GM18498 (cell line): Measurements from ENCODE around the gene PID1.
"Not testable (repeated sequence)": the region's sequence is repeated elsewhere in the genome, so short reads cannot be mapped to it uniquely, and the experiment has no call there.

Source experiments
- ATAC-seq: cut with Tn5 transposase; IDR thresholded peaks from one replicate; pipeline ENCODE4 v1.9.1; 2021; ENCODE audit warnings: mild to moderate bottlenecking, moderate library complexity; ENCODE audit not compliant: unreplicated experiment

Gene PID1

DNA sequence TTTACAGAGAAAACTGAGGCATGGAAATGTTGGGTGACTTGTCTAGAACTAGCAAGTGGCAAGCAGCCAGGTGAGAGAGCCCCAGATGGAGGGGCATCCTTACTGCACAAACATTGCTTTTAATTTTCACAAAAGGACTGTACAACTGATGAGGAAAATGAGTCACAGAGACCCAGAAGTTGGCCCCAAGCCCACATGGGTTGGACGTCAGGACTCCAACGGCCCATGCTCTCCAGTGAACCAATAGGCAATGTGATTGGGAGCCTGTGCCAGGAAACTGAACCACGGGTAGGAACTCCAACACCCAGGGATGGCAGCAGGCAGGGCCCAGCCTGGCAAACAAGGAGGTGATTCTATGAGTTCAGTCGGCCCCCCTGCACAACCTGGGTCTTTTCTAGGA is 50.8 kb downstream of the PID1 start:
- no peak for ATAC-seq

DNA sequence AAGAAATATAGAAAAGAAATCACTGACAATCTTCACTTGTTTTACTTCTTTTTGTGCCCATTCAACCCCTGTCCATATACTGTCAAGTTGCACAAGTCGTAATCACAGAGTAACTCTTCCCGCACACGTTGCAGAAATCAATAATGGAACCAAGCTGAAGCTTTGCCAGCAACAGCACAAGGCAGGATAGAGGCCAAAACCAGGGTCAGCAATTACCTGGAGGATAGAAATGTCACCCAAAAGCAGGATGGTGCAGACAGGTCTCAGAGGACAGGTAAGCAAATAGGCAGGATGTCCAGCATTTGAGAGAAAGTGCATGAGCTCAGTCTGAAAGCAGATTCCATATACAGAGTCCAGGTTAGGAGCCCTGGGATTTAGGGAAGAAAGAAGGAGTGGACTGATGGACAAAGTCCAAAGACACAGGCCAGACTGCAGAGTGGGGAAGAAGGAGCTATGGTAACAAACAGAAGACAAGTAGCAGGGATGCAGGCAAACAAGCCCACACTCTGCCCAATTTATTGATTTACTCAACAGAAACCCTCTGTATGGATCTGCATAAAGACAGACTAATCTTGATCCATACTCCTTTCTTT is 52.7 kb downstream of the PID1 start:
- ATAC-seq = no peak

DNA sequence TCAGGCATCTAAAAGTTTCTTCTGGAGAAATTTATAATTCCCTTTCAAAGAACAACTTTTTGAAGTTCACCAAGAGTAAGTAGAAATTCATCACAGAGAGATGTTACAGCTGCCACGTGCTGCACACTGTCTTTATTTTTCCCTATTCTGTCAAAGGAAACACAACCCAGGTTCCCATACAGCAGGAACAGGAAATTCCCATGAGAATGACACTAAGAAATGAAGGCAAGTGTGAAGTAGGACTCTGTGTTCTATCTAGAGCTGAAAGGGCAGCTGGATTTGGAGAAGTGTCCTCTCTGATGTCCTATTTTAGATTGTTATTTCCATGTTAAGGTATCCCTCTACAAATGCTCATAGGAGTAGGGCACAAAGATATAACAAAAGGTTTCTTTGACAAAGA is 58.8 kb downstream of the PID1 start:
- no peak for ATAC-seq

DNA sequence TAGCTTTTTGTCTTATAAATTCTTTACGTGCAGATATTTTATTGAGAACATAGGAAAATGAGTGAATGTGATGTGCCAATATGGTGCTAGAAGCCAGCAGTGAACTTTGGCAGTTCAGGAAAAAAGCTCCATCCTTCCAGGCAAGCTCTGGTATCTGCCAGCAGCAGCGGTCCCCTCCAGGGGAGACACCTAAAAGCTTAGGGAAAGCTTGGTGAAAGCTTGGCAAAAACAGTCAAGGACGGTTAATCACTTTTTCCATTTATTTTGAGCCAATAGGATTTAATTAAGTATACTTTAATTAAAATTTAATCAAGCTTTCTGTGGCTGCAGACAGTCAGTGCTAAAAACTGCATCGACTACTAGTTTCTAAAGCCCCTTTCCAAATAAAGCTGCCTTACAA is 60.4 kb downstream of the PID1 start:
- ATAC-seq = no peak

DNA sequence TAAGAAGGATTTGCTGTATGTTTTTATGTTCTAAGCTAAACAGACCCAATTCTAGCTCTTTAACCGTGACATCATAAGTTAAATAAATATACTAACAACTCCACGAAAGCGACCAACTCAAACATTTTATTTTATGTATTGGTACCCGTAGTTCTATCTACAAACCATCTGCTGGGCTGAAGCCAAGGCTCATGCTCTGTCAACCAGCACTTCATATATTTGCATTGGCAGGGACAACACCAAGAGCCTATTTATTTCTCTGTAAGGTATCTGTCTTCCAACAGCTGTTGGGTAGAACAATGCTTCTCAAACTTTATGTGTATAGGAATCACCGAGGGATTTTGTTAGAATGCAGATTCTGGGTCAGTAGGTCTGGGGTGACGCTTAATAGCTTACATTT is 64.5 kb downstream of the PID1 start:
- no peak for ATAC-seq

DNA sequence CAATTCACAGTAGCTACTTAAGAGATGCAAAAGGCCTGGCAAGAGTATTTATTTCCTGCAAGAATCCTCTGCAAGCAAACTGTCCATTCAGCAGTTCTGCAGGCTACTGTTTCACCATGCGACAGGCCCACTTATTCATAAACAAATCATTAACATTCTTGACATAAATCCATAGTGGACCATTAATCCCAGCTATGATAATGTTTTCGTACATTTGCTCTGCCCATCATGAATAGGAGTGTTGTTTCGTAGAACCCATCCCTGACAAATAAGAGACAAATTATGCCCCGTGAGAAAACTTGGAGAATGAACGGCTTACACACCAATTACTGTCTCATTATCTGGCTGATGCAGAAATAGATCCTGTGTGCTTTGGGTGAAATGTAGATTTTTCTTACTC is 65.4 kb downstream of the PID1 start:
- no peak for ATAC-seq

DNA sequence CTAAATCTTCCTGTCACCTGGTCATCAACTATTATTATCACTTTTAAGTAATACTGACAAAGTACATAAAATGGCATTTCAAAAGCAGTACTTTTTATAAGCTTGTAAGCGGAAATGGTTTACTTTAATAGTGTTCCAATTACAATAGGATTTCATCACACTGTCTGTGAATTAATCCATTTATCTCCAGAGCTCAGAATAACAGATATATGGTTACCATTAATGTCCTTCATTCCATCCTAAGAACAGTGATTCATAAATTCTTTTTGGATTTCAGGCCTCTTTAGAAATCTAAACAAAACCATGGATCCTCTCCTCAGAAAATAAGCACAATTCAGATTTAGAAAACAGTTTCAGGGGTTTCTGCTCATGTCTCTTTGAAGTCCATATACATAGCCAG is 68.4 kb downstream of the PID1 start:
- ATAC-seq = no peak

DNA sequence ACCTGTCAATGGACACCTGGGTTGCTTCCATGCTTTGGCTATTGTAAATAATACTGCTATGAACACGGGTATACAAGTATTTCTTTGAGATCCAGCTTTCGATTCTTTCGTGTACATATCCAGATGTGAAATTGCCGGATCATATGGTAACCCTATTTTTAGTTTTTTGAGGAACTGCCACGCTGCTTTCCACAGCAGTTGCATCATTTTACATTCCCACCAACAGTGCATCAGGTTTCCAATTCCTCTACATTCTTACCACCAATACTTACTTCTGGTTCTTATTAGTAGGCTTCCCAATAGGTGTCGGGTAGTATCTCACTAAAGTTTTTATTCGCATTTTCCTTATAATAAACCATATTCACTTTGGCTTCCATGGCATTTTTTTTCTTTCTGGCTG is 69.6 kb downstream of the PID1 start:
- no peak for ATAC-seq

DNA sequence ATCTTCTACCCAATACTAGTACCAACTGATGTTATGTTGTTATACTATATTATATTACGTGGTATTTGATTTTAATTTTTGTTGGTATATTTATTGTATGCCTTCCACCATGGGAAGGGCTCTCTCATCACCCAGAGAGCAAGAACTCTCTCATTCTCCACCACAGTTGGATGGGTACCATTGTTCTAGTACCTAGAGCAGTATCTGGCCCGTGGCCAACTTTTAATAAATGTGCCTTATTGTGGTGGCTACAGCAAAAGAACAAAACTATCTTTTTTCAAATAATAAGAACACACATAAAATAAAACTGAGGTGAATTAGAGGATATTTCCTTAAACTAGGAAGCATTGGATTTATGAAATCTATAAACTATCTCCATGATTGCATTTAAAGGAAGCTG is 71.8 kb downstream of the PID1 start:
- ATAC-seq = no peak

DNA sequence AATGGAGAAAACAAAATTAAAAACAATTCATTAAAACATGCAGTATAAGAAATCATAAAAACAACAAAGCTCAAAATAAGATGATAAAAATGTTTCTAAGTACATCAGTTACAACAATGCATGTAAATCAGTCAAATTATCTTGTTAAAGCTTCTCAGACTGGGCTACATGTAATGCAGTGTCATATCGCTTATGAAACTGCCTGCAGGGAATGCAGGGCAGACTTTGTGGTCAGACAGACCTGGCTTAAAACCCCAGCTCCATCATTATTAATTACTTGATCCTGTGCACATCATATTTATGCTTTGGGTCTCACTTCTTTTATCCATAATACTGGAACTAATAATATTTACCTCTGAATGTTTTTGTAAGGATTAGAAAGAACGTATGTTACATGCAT is 74.6 kb downstream of the PID1 start:
- no peak for ATAC-seq

DNA sequence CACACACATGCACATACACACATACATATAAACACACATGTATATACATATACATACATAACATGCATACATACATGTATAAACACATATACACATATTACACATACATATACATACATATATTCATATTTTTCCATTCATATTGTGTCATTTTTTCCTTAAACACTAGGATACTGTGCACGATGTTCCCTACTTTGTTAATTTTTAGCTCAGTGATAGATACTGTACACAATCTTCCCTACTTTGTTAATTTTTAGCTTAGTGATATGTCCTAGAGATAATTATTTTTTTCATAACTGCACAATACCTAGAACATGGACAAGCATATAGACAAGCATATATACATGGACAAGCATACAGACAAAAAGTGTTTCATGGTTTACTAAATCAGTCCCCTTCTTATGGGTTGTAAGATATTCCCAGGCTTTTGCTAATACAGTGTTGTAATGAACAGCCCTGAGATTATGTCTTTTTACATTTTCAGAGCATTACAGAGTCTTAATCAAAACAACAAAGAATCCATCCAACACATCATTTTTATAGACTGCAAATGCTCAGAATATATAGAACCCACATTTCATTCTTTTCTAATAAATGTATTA is 75.6 kb downstream of the PID1 start:
- no peak for ATAC-seq

DNA sequence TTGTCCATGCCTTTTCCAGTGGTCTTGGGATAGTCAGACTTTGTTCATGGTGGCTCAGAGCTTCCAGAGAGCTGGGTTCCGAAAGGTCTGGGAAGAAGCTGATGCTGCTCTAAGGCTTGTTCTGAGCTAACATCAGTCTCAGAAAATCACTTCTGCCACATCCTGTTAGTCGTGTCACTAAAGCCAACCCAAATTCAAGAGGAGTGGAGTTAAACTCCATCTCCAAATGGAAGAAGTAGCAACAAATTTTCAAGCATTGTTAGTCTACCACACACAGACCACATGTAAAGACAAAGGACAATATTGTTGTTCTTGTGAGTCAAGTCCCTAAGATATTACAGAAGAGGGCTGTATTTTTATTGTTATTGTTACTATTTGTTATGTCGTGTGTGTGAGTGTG is 77.8 kb downstream of the PID1 start:
- no peak for ATAC-seq

DNA sequence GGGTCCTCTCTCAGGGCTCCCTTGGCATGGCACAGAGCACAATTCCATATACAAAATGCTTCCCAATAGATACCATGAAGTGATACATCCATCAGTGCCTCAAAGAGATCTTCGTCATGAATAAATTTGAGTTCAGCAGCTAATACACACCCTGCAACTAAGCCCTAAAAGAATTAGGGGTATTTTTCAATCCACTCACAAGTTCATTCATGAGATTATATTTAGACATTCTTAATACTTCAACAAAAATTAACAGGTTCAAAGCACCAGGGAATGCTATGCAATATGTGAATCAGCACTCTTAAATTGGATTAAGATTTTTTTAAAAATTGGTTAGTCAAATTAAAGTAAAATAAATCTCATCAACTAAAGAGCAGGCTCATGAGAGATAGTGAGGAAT is 79.7 kb downstream of the PID1 start:
- ATAC-seq = no peak

DNA sequence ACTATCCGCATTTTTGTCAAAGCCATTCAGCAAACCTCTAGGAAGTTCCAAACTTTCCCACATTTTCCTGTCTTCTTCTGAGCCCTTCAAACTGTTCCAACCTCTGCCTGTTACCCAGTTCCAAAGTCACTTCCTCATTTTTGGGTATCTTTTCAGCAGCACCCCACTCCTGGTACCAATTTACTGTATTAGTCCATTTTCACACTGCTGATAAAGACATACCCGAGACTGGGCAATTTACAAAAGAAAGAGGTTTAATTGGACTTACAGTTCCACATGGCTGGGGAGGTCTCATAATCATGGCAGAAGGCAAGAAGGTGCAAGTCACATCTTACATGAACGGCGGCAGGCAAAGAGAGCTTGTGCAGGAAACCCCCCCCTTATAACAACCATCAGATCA is 84.0 kb downstream of the PID1 start:
- not testable (repeated sequence) for ATAC-seq

DNA sequence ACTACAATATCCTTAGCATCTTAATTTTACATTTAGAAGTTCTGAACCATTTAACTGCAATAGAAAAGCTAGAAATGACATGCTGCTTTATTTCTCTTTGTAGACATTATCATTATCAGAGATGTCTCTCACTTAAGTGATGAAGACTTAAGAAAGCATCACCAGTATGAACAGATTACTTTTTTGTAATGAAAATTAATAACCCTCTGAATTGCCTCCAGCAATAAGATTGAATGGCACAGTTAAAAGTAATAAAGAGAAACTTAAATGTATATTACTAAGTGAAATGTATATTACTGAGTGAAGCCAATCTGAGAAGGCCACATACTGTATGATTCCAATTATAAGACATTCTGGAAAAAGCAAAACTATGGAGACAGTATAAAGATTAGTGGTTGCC is 89.4 kb downstream of the PID1 start:
- no peak for ATAC-seq

DNA sequence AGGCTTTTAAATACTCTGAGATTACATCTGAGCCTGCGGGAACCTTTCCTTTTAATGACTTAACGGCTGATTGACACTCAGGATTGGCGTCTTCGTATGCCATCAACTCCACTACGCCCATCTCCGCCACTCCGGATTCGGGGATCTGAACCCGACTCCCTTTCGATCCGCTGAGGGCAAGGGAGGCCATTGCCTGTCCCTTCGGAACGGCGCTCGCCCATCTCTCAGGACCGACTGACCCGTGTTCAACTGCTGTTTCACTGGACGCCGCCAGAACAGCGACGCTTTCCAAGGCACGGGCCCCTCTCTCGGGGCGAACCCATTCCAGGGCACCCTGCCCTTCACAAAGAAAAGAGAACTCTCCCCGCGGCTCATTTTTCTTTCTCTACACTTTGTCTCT is 90.4 kb downstream of the PID1 start:
- ATAC-seq = no peak

DNA sequence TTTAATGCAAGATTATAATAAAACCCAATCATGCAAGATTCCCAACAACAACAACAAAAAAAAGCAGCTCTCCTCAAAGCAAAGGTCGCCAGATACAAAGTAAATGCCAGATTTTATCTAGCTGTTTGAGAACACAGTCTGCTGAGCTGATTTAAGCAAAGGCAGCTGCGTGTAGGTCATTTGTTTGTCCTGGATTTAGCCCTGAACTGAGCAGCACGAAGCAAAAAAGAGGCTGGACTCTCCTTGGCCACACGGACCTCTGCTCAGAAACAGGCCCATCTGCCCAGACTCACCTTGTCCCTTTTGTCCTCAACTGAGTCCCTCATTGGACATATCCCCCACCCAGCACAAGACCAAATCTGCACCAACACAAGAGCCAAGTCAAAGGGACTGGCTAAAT is 91.5 kb downstream of the PID1 start:
- ATAC-seq = no peak

DNA sequence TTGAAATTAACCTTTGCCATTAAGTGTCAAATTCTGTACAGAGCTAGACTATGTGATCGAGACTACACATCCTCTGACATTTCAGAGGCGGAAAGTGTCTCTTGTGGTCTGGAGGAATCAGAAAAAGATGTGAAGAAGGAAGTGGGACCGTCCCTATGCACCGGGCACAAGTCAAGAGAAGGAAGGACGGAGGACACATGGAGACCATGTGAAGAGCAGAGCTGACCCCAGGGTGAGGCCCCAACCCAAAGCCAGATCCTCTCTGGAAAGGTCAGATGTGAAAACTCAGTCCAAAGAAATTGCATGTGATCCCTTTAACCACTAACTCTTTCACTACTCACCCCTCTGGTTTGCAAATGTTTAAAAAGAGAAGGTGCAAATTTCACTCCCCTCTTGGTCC is 92.4 kb downstream of the PID1 start:
- ATAC-seq = no peak

DNA sequence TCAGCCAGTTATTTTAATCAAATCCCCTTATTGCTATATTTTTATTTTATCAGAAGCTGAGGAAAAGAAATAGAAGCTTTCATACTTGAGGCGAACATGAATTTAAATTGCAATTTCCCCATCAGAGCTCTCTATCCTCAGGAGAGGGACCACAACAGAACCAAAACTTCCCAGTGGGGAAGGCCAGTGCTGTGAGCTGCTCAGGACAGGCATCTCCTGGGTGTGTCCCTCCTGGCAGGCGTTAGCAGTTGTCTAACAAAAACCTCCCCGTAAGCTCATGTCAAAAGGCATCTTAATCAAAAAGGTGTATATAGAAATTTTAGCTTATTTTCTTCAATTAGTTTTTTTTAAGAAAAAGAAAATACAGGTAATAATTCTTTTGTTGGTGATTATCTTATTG is 93.0 kb downstream of the PID1 start:
- ATAC-seq = no peak

DNA sequence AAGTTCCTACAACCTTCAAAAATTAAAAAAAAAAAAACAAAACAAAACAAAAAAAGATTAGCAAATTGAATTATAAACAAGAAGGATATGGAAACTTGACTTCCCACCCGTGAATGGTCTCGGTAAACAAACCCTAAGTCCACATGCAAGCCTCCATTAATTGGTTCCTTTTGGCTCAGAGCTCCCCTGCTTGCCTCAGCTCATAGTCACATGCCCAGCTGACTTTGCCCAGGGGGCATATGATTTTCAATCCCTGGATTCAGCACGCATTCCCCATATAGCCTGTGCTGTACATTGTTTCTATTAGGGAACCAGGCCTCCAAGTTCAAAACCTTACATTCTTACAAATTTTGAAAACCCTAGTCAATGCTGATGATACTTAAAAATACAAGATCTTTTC is 95.0 kb downstream of the PID1 start:
- ATAC-seq = no peak

DNA sequence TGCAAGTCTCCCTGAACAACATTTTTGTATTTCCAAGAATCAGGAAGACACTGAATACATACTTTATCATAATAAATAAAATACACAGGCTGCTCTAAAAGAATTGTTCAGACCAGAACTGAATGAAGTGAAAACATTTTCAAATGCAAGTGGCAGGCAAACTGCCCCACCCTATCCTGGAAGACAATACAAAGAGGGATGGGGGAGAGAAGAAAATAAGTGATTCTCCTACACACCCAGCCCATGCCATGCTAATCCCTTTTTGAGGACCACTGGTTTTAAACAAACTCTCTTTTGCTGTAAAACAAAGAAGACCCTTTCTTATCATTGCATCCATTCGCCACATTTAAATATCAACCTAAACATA is 95.6 kb downstream of the PID1 start:
- ATAC-seq = no peak

DNA sequence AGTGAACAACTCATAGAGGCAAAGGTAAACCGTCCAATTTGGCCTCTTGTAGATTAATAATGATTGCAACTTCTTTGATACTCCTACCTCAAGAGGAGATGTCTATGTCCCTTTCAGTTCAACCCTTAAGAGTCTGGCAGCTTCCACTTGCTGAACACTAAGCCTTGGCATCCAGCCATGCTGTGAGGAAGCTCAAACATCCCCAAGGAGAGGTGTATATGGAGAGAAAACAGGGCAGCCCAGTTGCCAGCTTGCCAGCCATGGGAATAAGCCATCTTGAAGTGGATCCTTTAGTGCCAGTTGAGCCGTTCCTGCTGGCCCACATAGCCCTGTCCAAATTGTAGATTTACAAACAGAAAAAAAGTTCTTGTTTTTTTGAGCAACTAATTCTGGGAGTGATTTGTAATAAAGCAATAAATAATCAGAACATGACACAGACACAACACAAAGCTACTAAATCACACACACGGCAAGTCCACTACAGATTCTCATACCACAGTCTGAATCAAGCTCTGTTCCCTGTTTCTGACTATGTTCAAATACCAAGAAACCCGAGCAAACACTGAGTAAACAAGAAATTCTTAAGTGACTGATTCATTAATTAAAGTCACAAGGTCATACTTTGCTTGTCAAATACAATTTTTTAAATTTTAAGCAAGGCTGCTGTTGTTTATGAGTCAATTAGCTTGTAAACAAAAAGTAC is 96.1 kb downstream of the PID1 start:
- ATAC-seq = no peak

DNA sequence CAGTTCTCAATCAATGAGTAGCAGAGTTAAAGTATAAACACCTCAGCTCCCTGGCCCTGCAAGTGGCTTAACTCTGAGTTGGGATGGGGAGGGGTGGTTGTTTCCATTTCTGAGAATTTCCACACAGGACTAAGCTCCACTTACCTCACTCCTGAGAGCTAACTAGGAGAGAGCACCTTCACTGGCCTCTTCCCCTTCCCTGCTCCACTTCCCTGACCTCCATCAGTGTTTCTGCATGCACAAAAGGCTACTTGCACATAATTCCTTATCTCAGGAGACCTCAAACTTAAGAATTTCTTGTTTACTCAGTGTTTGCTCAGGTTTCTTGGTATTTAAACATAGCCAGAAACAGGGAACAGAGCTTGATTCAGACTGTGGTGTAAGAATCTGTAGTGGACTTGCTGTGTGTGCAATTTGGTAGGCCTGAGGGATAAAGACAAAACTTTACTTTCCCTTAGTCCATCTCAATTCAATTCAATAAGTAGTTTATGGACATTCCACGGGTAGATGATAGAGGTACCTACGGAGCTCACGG is 97.2 kb downstream of the PID1 start:
- ATAC-seq = no peak
